GM21723 (cell line): ENCODE results near the gene TM9SF3.
"Not testable (repeated sequence)": the region's sequence is repeated elsewhere in the genome, so short reads cannot be mapped to it uniquely, and the experiment has no call there.

Source experiments
- ATAC-seq: cut with Tn5 transposase; IDR thresholded peaks from one replicate; pipeline ENCODE4 v1.9.1; 2021; ENCODE audit warnings: mild to moderate bottlenecking, moderate library complexity; ENCODE audit not compliant: unreplicated experiment

Gene TM9SF3

GRCh38 chr10:96570983-96571964 is 15.5 kb downstream of the TM9SF3 start:
- ATAC-seq, result no peak

GRCh38 chr10:96570511-96570910 is 16.3 kb downstream of the TM9SF3 start:
- ATAC-seq, result no peak

GRCh38 chr10:96568402-96568801 is 18.4 kb downstream of the TM9SF3 start:
- ATAC-seq, result no peak

- no peak for ATAC-seq
Observed at GRCh38 chr10:96565774-96566173, 21.0 kb downstream of the TM9SF3 start.

- no peak for ATAC-seq
Observed at GRCh38 chr10:96560966-96561887, 25.6 kb downstream of the TM9SF3 start.

- no peak for ATAC-seq
Observed at GRCh38 chr10:96560489-96560888, 26.3 kb downstream of the TM9SF3 start.

GRCh38 chr10:96556003-96556402 is 30.8 kb downstream of the TM9SF3 start:
- ATAC-seq, result no peak

- ATAC-seq, result no peak
Observed at GRCh38 chr10:96555330-96555729, 31.5 kb downstream of the TM9SF3 start.

GRCh38 chr10:96548589-96548988 is 38.2 kb downstream of the TM9SF3 start:
- ATAC-seq, result no peak

GRCh38 chr10:96545558-96545957 is 41.3 kb downstream of the TM9SF3 start:
- not testable (repeated sequence) for ATAC-seq

GRCh38 chr10:96541921-96542320 is 44.9 kb downstream of the TM9SF3 start:
- no peak for ATAC-seq

- no peak for ATAC-seq
Observed at GRCh38 chr10:96540240-96540639, 46.6 kb downstream of the TM9SF3 start.

GRCh38 chr10:96538683-96539082 is 48.1 kb downstream of the TM9SF3 start:
- ATAC-seq, result no peak

GRCh38 chr10:96536129-96536528 is 50.7 kb downstream of the TM9SF3 start:
- no peak for ATAC-seq

GRCh38 chr10:96532523-96532922 is 54.3 kb downstream of the TM9SF3 start:
- no peak for ATAC-seq

- ATAC-seq, result no peak
Observed at GRCh38 chr10:96529634-96530279, 57.1 kb downstream of the TM9SF3 start.

- ATAC-seq, result no peak
Observed at GRCh38 chr10:96524741-96525140, 62.1 kb downstream of the TM9SF3 start.

- ATAC-seq, result no peak
Observed at GRCh38 chr10:96517284-96517683, 69.5 kb downstream of the TM9SF3 start.

- no peak for ATAC-seq
Observed at GRCh38 chr10:96516337-96516736, 70.5 kb downstream of the TM9SF3 start.

- peak; percentile 76 for ATAC-seq
Observed at GRCh38 chr10:96513698-96514561, 72.9 kb downstream of the TM9SF3 start, which contains the start of gene TLL2. TLL2 (minus strand) TSS chr10:96513926; CDS start chr10:96513685, 241 bp downstream.
